ENCODE data around the gene SDR39U1. TPM values are rescaled to one million over a fixed set of nuclear protein-coding genes. Genes with fewer than 3 reads are reported as not detected.

The SDR39U1 gene
- total RNA-seq, 2 donors from 2014 or later = 40.4 to 41.3 TPM

- Mint-ChIP-seq H3K36me3 (ENCODE audit: low read depth) (no peaks in the 10 kb centered on the region), H3K9me3 (peaks cover 6% of the 10 kb centered on the region), H3K4me1 (no peaks in the 10 kb centered on the region), H3K27ac (no peak overlapping the region), H3K27me3 (ENCODE audit: insufficient read depth) (peaks cover under 1% of the 10 kb centered on the region), H3K4me3 (no peak overlapping the region)
- Histone ChIP-seq H3K9ac (ENCODE audit: extremely low read depth, low read length, poor library complexity, severe bottlenecking) (no peak overlapping the region), H3K4me3 (ENCODE audit: low read length) (no peak overlapping the region), H3K4me1 (ENCODE audit: control insufficient read depth, insufficient read depth, low read length) (no peaks in the 10 kb centered on the region), H3K36me3 (ENCODE audit: control insufficient read depth, insufficient read depth, low read length) (no peaks in the 10 kb centered on the region), H3K27ac (ENCODE audit: low read depth, low read length) (no peak overlapping the region), H3K9me3 (ENCODE audit: control insufficient read depth, low read length) (no peaks in the 10 kb centered on the region), H3K27me3 (ENCODE audit: control insufficient read depth, insufficient read depth, low read length, poor library complexity, severe bottlenecking) (no peaks in the 10 kb centered on the region)
- WGBS, 2 experiments (ENCODE audit: insufficient coverage in 1 of 2, insufficient read length in 1 of 2) = 100% methylated on average over 2 of the region's 3 CpGs; no CpG with 5 or more reads in 1 of the 2 experiments
- no peak for DNase-seq
- TF ChIP-seq CTCF (conservative IDR thresholded peaks at IDR 0.05) = no peak
These were observed 23.2 kb upstream of the SDR39U1 start for GRCh38 chr14:24465805-24466204.

- no peak overlapping the region for H3K4me3 Mint-ChIP-seq
- no peak for DNase-seq
- no peak for TF ChIP-seq CTCF (conservative IDR thresholded peaks at IDR 0.05)
These were observed 22.8 kb upstream of the SDR39U1 start for GRCh38 chr14:24465368-24465767.

GRCh38 chr14:24463884-24464785 lies 21.6 kb upstream of the SDR39U1 start:
- H3K4me3 Mint-ChIP-seq = no peak overlapping the region
- TF ChIP-seq CTCF (conservative IDR thresholded peaks at IDR 0.05) = no peak
- no peaks in the 10 kb centered on the region for H3K36me3 Mint-ChIP-seq (ENCODE audit: low read depth)

More at GRCh38 chr14:24465368-24465767, 22.8 kb upstream of the SDR39U1 start:
- H3K27ac ChIP-seq (ENCODE audit: low read depth, low read length) = no peak overlapping the region
- H3K27ac Mint-ChIP-seq = no peak overlapping the region
- H3K36me3 Mint-ChIP-seq (ENCODE audit: low read depth) = no peaks in the 10 kb centered on the region
- 79 to 100% methylated on average over 2 to 3 of the region's 3 CpGs for WGBS, 2 experiments (ENCODE audit: insufficient coverage in 1 of 2, insufficient read length in 1 of 2)
- no peaks in the 10 kb centered on the region for H3K4me1 ChIP-seq (ENCODE audit: control insufficient read depth, insufficient read depth, low read length)
- H3K9ac ChIP-seq (ENCODE audit: extremely low read depth, low read length, poor library complexity, severe bottlenecking) = no peak overlapping the region
- H3K27me3 Mint-ChIP-seq (ENCODE audit: insufficient read depth) = no peaks in the 10 kb centered on the region
- peaks cover 2% of the 10 kb centered on the region for H3K9me3 Mint-ChIP-seq
- no peaks in the 10 kb centered on the region for H3K27me3 ChIP-seq (ENCODE audit: control insufficient read depth, insufficient read depth, low read length, poor library complexity, severe bottlenecking)
- no peaks in the 10 kb centered on the region for H3K9me3 ChIP-seq (ENCODE audit: control insufficient read depth, low read length)
- H3K4me1 Mint-ChIP-seq = no peaks in the 10 kb centered on the region
- H3K36me3 ChIP-seq (ENCODE audit: control insufficient read depth, insufficient read depth, low read length) = no peaks in the 10 kb centered on the region
- H3K4me3 ChIP-seq (ENCODE audit: low read length) = no peak overlapping the region

More at GRCh38 chr14:24463884-24464785, 21.6 kb upstream of the SDR39U1 start:
- 70 to 94% methylated on average over 2 to 4 of the region's 4 CpGs for WGBS, 2 experiments (ENCODE audit: insufficient coverage in 1 of 2, insufficient read length in 1 of 2)
- Histone ChIP-seq H3K9ac (ENCODE audit: extremely low read depth, low read length, poor library complexity, severe bottlenecking) (no peak overlapping the region), H3K36me3 (ENCODE audit: control insufficient read depth, insufficient read depth, low read length) (no peaks in the 10 kb centered on the region), H3K27ac (ENCODE audit: low read depth, low read length) (no peak overlapping the region), H3K4me1 (ENCODE audit: control insufficient read depth, insufficient read depth, low read length) (no peaks in the 10 kb centered on the region), H3K27me3 (ENCODE audit: control insufficient read depth, insufficient read depth, low read length, poor library complexity, severe bottlenecking) (no peaks in the 10 kb centered on the region), H3K4me3 (ENCODE audit: low read length) (no peak overlapping the region), H3K9me3 (ENCODE audit: control insufficient read depth, low read length) (no peaks in the 10 kb centered on the region)
- no peaks in the 10 kb centered on the region for H3K27me3 Mint-ChIP-seq (ENCODE audit: insufficient read depth)
- no peaks in the 10 kb centered on the region for H3K4me1 Mint-ChIP-seq
- no peak overlapping the region for H3K27ac Mint-ChIP-seq
- DNase-seq = no peak
- no peaks in the 10 kb centered on the region for H3K9me3 Mint-ChIP-seq
